ENCODE measurements around the gene FRYL. TPM values are rescaled to one million over a fixed set of nuclear protein-coding genes. Genes with fewer than 3 reads are reported as not detected.

FRYL gene
- total RNA-seq, 2 experiments from 2014 or later = 85.4 to 88.5 TPM

DNA sequence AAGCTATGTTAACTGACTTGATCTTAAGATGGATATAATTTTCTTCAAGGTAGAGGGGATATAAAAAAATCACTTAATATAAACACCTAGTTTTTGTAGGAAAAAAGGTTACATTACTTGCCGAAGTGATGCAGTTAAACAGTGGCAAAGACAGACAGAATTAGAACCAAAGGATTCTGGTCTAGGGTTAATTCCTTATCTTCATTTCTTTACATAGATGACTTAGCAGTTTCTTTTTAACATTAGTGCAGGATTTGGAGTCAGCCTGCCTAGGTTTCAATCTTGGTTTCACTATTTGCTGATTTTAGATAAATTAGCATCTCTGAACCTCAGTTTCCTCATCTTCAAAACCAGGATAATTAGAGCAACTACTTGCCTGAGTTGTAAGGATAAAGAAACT, 275.7 kb downstream of the FRYL start:
- peaks cover 64% of the 10 kb centered on the region for H3K36me3 ChIP-seq (ENCODE audit: insufficient read depth, low read length)
- ChIA-PET CTCF (ENCODE audit: unreplicated experiment) (no interaction called here), POLR2A (interaction anchor here (0.6 to 1.2 kb wide), 5 partner anchors 11 to 280 kb away, joined by 3 to 5 read pairs (median 3); no protein-coding TSS in a partner anchor)
- H3K4me2 ChIP-seq (ENCODE audit: low read length) = no peak overlapping the region
- TF ChIP-seq EZH2phosphoT487 (IDR thresholded peaks at IDR 0.05; ENCODE audit: borderline replicate concordance, low read depth, low read length) = no peak
- no peak for TF ChIP-seq CTCF (conservative IDR thresholded peaks at IDR 0.05; ENCODE audit: low read length)
- no TSS peak for BruUV-seq (replicated peaks)
- no peak overlapping the region for H2AFZ ChIP-seq (ENCODE audit: low read length)
- H3K9me3 ChIP-seq (ENCODE audit: low read length) = no peaks in the 10 kb centered on the region
- no peaks in the 10 kb centered on the region for H4K20me1 ChIP-seq (ENCODE audit: insufficient read depth, low read length)
- no peaks in the 10 kb centered on the region for H3K9me2 ChIP-seq (ENCODE audit: insufficient read depth, low read length)
- no peak for DNase-seq (ENCODE audit: low spot score)
- intact Hi-C loops (cut with micrococcal nuclease; ENCODE audit: unreplicated experiment) = no loop called here
- H3K4me3 ChIP-seq (ENCODE audit: low read depth, low read length, poor library complexity, severe bottlenecking) = no peak overlapping the region
- H3K27ac ChIP-seq (ENCODE audit: low read depth, low read length, poor library complexity, severe bottlenecking) = no peak overlapping the region
- H3K4me1 ChIP-seq (ENCODE audit: insufficient read depth, low read length, poor library complexity, severe bottlenecking) = no peaks in the 10 kb centered on the region
- H3K79me2 ChIP-seq (ENCODE audit: insufficient read depth, low read depth, low read length) = no peaks in the 10 kb centered on the region

GRCh38 chr4:48504026-48504330, 276.1 kb downstream of the FRYL start:
- H3K27ac ChIP-seq (ENCODE audit: low read depth, low read length, poor library complexity, severe bottlenecking) = no peak overlapping the region
- POLR2A ChIA-PET = interaction anchor here (0.6 to 1.2 kb wide), 4 partner anchors 11 to 118 kb away, joined by 3 to 5 read pairs (median 4); no protein-coding TSS in a partner anchor
- H4K20me1 ChIP-seq (ENCODE audit: insufficient read depth, low read length) = no peaks in the 10 kb centered on the region
- CTCF ChIA-PET (ENCODE audit: unreplicated experiment) = no interaction called here
- no peaks in the 10 kb centered on the region for H3K79me2 ChIP-seq (ENCODE audit: insufficient read depth, low read depth, low read length)
- no peaks in the 10 kb centered on the region for H3K9me3 ChIP-seq (ENCODE audit: low read length)
- peaks cover 64% of the 10 kb centered on the region for H3K36me3 ChIP-seq (ENCODE audit: insufficient read depth, low read length)
- H3K9me2 ChIP-seq (ENCODE audit: insufficient read depth, low read length) = no peaks in the 10 kb centered on the region
- H2AFZ ChIP-seq (ENCODE audit: low read length) = no peak overlapping the region
- H3K4me3 ChIP-seq (ENCODE audit: low read depth, low read length, poor library complexity, severe bottlenecking) = no peak overlapping the region
- DNase-seq (ENCODE audit: low spot score) = no peak
- no peaks in the 10 kb centered on the region for H3K4me1 ChIP-seq (ENCODE audit: insufficient read depth, low read length, poor library complexity, severe bottlenecking)
- intact Hi-C loops (cut with micrococcal nuclease; ENCODE audit: unreplicated experiment) = no loop called here
- H3K4me2 ChIP-seq (ENCODE audit: low read length) = no peak overlapping the region
- no peak for TF ChIP-seq EZH2phosphoT487 (IDR thresholded peaks at IDR 0.05; ENCODE audit: borderline replicate concordance, low read depth, low read length)
- no peak for TF ChIP-seq CTCF (conservative IDR thresholded peaks at IDR 0.05; ENCODE audit: low read length)
- BruUV-seq (replicated peaks) = no TSS peak

GRCh38 chr4:48503233-48504025, 276.6 kb downstream of the FRYL start:
- intact Hi-C loops (cut with micrococcal nuclease; ENCODE audit: unreplicated experiment) = no loop called here
- Histone ChIP-seq H3K4me1 (ENCODE audit: insufficient read depth, low read length, poor library complexity, severe bottlenecking) (no peaks in the 10 kb centered on the region), H3K36me3 (ENCODE audit: insufficient read depth, low read length) (peaks cover 63% of the 10 kb centered on the region), H4K20me1 (ENCODE audit: insufficient read depth, low read length) (no peaks in the 10 kb centered on the region), H3K4me3 (ENCODE audit: low read depth, low read length, poor library complexity, severe bottlenecking) (no peak overlapping the region), H2AFZ (ENCODE audit: low read length) (no peak overlapping the region), H3K9me2 (ENCODE audit: insufficient read depth, low read length) (no peaks in the 10 kb centered on the region), H3K4me2 (ENCODE audit: low read length) (no peak overlapping the region), H3K27ac (ENCODE audit: low read depth, low read length, poor library complexity, severe bottlenecking) (no peak overlapping the region), H3K79me2 (ENCODE audit: insufficient read depth, low read depth, low read length) (no peaks in the 10 kb centered on the region), H3K9me3 (ENCODE audit: low read length) (no peaks in the 10 kb centered on the region)
- ChIA-PET POLR2A (interaction anchor here (0.6 to 1.2 kb wide), 4 partner anchors 11 to 117 kb away, joined by 3 to 5 read pairs (median 4); no protein-coding TSS in a partner anchor), CTCF (ENCODE audit: unreplicated experiment) (no interaction called here)
- BruUV-seq (replicated peaks) = no TSS peak
- TF ChIP-seq EZH2phosphoT487 (IDR thresholded peaks at IDR 0.05; ENCODE audit: borderline replicate concordance, low read depth, low read length) (no peak), CTCF (conservative IDR thresholded peaks at IDR 0.05; ENCODE audit: low read length) (no peak)
- no peak for DNase-seq (ENCODE audit: low spot score)

Data from OCI-LY7 (cell line).